GM21619 (cell line): ENCODE data around the gene AAK1.

ENCODE experiments used
- ATAC-seq: cut with Tn5 transposase; IDR thresholded peaks from one replicate; pipeline ENCODE4 v1.9.1; 2021; ENCODE audit not compliant: unreplicated experiment

Gene AAK1

DNA sequence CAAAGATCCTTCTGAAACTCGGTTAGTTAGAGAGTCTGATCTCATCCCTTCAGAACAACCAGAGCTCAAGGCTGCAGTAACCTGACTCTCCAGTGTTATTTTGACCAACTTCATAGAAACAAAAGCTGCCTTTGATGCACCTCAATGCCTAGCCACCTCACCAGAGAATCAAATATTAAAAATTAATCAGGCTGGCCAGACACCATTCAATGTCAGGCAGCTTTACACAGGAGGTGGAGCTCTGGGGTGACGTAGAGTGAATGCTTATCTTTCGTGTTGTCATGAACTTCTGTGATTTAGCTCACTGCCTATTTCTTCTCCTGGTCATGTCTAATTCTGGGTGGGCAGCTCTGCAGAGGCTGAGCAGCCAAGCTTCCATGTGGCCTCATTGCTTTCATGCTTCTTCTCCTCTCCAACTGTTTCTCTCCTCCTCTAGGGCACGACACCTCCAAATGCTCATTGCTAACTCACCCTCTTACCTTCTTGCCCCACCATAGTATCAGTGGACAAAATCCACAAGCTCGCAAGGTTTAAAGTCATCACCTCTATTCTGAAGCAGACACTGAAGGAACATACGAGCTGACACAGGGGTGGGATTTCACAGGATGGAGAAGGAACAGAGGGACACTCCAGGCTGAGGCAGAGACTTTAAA lies 39.4 kb downstream of the AAK1 start:
- ATAC-seq, result no peak

DNA sequence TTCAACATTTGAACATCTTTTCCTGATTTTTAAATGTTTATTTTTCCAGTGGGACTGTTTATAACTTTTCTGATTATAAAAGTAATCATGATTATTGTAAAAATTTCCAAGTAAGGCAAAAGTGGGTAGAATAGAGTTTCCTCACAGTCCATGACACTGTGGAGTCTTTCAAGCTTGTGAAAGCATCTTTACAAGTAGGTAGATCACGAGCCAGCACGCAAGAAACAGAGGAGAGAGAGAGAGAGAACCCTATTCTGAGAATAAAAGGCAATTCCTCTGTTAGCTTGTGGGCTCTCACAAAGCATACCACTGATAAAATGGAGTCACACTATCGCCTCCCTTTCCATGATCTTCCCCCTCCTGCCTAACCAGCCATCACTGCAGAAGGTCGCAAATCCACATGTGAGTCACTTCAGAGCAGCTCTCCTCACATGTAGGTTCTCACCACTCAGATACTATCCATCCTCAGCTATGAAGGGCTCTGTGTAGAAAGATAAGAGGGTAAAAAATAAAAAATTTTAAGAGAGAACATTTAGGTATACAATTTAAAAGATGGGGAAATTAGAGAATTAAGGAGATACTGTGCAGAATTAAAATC lies 40.3 kb downstream of the AAK1 start:
- ATAC-seq, result no peak

DNA sequence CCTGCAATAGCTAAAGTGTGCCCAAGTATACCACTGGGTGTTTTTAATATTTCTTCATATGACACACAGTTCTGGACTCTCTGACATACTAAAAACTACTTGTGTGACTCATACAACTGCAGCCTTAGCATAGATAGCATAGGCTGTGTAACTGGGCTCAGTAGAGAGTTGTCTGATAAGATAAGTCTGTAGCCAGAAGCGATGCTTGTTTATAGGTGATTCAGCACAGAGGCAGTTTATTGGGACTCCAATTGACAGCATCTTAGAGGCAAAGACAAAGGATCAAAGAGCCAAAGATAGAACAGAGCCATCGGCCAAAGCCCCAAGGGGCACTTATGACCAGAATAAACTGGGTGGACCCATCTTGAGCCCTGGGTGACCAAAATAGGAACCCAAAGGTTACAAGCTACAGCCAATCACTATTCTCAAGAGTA lies 42.3 kb downstream of the AAK1 start:
- ATAC-seq, result no peak

- ATAC-seq, result no peak
These were observed 43.1 kb downstream of the AAK1 start for GRCh38 chr2:69600425-69600824.

DNA sequence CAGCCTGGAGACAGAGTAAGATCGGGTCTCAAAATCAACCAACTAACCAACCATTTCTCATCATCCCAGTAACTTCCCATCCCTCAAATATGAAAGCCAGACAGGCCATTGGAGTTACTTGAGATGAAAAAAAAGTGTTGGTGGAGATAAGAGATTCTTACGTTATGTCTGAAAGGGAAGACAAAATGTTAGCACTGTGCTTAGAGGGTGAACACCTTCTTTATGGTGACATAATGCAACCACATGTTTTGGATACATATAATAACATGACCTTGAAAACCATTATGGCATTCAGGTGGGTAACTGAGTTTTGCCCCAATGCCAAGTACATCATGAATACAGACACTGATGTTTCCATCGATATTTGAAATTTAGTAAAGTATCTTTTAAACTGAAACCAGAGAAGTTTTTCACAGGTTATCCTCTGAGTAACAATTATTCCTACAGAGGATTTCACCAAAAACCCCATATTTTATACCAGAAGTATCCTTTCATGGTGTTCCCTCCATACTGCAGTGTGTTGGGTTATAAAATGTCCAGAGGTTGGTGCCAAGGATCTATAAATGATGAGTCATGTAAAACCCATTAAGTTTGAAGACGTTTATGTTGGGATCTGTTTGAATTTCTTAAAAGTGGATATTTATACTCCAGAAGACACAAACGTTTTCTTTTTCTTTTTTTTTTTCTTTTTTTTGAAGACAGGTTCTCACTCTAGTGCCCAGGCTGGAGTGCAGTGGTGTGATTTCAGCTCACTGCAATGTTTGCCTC lies 45.5 kb downstream of the AAK1 start:
- ATAC-seq, result no peak

- no peak for ATAC-seq
These were observed 46.4 kb downstream of the AAK1 start for GRCh38 chr2:69597105-69597504.

GRCh38 chr2:69594341-69594740 lies 49.2 kb downstream of the AAK1 start:
- no peak for ATAC-seq

DNA sequence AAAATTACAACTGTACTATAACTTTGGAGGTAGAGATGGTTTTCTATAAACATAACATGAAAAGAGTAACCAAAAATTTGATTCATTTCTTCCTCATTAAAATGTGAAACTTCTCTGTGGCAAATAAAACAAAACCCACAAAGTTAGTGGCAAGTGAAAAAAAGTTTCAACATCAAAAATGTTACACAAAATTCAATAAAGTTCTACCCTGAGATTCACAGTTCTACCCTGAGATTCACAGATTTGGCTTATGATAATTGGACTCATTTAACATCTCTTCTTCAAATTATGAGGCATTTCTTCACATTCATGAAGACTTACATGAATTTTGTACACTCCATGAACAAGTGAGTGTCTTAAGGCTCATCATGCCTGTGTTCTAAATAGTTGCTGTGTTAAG lies 51.0 kb downstream of the AAK1 start:
- no peak for ATAC-seq

- ATAC-seq, result no peak
These were observed 53.4 kb downstream of the AAK1 start for GRCh38 chr2:69589973-69590652.

DNA sequence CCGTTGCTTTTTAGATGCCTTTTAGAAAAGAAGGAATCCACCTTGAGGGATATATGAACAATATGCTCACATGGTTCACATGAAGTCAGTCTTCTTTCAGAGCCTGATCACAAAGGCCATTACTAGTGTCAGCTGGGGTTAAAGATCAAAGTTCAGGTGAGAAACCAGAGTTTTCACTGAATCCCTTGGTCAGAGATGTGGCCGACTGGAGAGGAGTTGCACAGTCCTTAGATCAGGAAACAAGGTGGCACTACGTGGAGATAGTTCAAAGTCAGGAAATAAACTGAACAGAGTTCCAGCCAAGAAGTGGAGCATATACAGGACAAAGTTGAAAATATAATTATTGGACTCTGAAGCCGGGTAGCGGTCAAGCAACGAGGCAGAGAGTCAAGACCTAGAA lies 54.6 kb downstream of the AAK1 start:
- no peak for ATAC-seq

- no peak for ATAC-seq
These were observed 55.1 kb downstream of the AAK1 start for GRCh38 chr2:69588403-69588802.

DNA sequence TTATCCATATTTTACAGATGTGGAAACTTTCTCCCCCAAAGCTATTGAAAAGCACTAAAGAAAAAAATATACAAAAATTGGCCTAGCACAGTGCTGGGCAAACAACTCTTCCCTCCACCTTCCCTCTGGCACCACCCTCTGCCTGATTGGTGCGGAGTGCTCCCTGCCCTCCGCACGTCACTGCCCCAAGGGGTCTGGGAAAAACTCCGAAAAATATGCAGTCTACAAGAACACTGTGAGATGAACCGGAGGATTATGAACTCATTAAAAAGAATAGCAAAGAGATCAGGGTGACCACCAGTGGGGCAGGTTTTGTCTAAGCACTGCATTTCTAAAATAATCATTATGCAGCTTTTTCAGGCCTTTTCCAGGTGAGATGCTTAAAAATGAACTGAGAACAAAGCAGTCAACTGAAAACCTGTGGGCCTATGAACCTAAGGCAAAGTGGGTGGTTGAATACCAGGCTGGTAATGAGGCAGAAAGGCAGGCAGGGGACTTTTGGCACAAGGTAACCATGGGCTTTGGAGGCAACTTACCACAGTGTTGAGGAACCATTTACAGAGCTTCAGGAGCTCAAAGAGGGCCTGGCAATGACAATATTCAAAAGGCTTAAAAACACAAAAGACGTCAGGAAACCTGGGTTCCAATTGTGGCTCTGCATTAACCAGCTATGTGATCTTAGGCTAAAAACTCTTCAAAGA lies 57.5 kb downstream of the AAK1 start:
- no peak for ATAC-seq

GRCh38 chr2:69584127-69584889 lies 59.2 kb downstream of the AAK1 start:
- ATAC-seq, result no peak

GRCh38 chr2:69583321-69583833 lies 60.2 kb downstream of the AAK1 start:
- no peak for ATAC-seq

DNA sequence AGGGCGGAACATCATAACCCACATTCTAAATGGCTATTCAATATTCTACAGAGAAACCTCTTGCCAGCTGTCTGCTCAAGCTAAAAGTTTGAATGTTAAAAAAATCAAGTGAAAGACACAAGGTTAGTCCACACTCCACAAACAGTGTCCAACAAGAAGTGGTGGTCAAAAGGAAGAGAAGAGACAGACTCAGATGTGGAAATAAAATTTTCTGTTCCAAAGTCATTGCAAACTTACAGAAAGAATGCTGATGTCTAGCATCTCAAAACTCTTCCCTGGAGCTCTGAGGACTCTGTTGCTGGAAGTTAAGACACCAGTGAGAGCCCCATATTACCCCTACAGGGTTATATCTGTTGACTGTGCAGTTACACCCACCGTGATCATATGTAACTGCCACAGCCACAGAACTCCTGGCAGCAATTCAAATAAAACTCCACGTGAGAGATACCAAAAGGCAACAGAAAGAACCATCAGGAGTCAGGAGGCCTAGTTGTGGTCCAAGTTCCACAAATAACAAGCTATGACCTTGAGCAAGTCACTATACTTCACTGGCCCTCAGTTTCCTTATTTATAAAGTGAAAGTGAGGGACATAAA lies 60.9 kb downstream of the AAK1 start:
- ATAC-seq, result no peak

GRCh38 chr2:69581774-69582581 lies 61.6 kb downstream of the AAK1 start:
- ATAC-seq, result no peak

GRCh38 chr2:69580486-69580885 lies 63.1 kb downstream of the AAK1 start:
- ATAC-seq, result no peak

- no peak for ATAC-seq
These were observed 64.0 kb downstream of the AAK1 start for GRCh38 chr2:69579536-69579935.

DNA sequence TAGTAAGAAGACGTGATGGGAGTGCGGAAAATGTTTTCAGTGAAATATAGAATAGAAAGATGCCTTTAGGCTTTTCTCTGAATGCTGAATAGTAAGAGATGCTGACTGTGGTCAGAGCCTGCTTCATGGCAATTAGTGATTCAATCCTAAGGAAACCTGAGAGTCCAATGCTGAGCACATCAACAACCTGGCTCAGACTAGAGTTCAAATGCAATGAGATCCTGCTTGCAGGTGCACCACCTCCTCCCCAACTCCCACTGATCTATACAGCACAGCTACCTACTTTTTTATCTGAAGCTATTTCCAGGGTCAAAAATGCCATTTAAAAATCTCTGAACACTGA lies 65.4 kb downstream of the AAK1 start:
- no peak for ATAC-seq
